Endothelial cell of umbilical vein (primary cell): ENCODE results near the gene SYNPO. TPM values are rescaled to one million over a fixed set of nuclear protein-coding genes. Genes with fewer than 3 reads are reported as not detected.

Source experiments
- BruUV-seq: library from RNA; stranded (reverse); fragments of 400-500 nt; replicated peaks from 2 replicates; lab custom pipeline; 2021; lab: Mats Ljungman, UMichigan
- CTCF ChIA-PET: fragments of 300-600, 350-600 bp; sonication (Branson Sonifier 250); formaldehyde crosslinking; loops from one replicate; lab custom pipeline; 2021; ENCODE audit warnings: antibody characterized with exemption, inconsistent platforms; lab: Charles Lee
- POLR2A ChIA-PET: fragments of 300-600, 350-600 bp; sonication (Branson Sonifier 250); formaldehyde crosslinking; loops from one replicate; lab custom pipeline; 2021; ENCODE audit warnings: antibody characterized with exemption, inconsistent platforms; lab: Charles Lee
- DNase-seq: peaks from one replicate; pipeline ENCODE4 v3.0.0-alpha.2; 2011; ENCODE audit warnings: low read depth, low spot score
- FAIRE-seq: peaks from 2 replicates; lab custom pipeline; 2011; peaks lifted over from hg19 to GRCh38; lab: Jason Lieb, UNC
- H2AFZ ChIP-seq: 2 replicates; pipeline ENCODE4 v1.6.0; 2012; ENCODE audit warnings: low read depth, low read length, control low read depth, inconsistent platforms
- H3K27ac ChIP-seq: 2 replicates; pipeline ENCODE4 v1.5.1; 2011; ENCODE audit warnings: low read depth, mild to moderate bottlenecking, control low read depth, low read length, moderate library complexity; ENCODE audit not compliant: insufficient read depth
- H3K27me3 ChIP-seq, 2 experiments: 2 replicates each; pipeline versions ENCODE4 v1.6.0 to v1.6.1; 2011; ENCODE audit warnings: low read length in 2 of 2, mixed read lengths in 1 of 2; ENCODE audit not compliant: control insufficient read depth in 2 of 2, insufficient read depth in 2 of 2
- H3K36me3 ChIP-seq, 2 experiments: 2 replicates in 1 of 2; 3 replicates in 1 of 2; pipeline ENCODE4 v1.5.1; 2011; ENCODE audit warnings: low read length in 2 of 2, mild to moderate bottlenecking in 1 of 2, moderate library complexity in 1 of 2; ENCODE audit not compliant: control insufficient read depth in 2 of 2, insufficient read depth in 2 of 2; ENCODE audit errors: extremely low read depth in 1 of 2
- H3K4me1 ChIP-seq: 3 replicates; pipeline ENCODE4 v1.5.1; 2011; ENCODE audit warnings: mild to moderate bottlenecking, low read length; ENCODE audit not compliant: control insufficient read depth, insufficient read depth; ENCODE audit errors: extremely low read depth
- H3K4me2 ChIP-seq: 2 replicates; pipeline ENCODE4 v1.6.1; 2011; ENCODE audit warnings: low read length, control low read depth, mixed read lengths; ENCODE audit not compliant: insufficient read depth
- H3K4me3 ChIP-seq, 3 experiments: fragments of 200-600 bp in 1 of 3; sonication (generic), shearing (Covaris generic) in 1 of 3; replicated peaks in 1 of 3; 2 replicates each; pipeline ENCODE4 v1.5.1; 2011 to 2016; ENCODE audit warnings: control low read depth in 3 of 3, low read length in 3 of 3, mild to moderate bottlenecking in 2 of 3, inconsistent platforms in 1 of 3, low read depth in 1 of 3, moderate library complexity in 1 of 3; ENCODE audit not compliant: insufficient read depth in 1 of 3
- H3K79me2 ChIP-seq: 2 replicates; pipeline ENCODE4 v1.6.0; 2012; ENCODE audit warnings: low read length, inconsistent platforms; ENCODE audit not compliant: control insufficient read depth, insufficient read depth
- H3K9ac ChIP-seq: replicated peaks from 2 replicates; pipeline ENCODE3; 2011; ENCODE audit warnings: low read length, control low read depth; ENCODE audit not compliant: insufficient read depth; ENCODE audit errors: extremely low read depth
- H3K9me1 ChIP-seq: replicated peaks from 3 replicates; pipeline ENCODE4 v1.6.0; 2011; ENCODE audit warnings: mild to moderate bottlenecking, low read length; ENCODE audit not compliant: control insufficient read depth, insufficient read depth; ENCODE audit errors: extremely low read depth
- H3K9me3 ChIP-seq: replicated peaks from 2 replicates; pipeline ENCODE4 v1.5.1; 2012; ENCODE audit warnings: low read length, inconsistent platforms; ENCODE audit not compliant: control insufficient read depth, insufficient read depth
- H4K20me1 ChIP-seq: replicated peaks from 2 replicates; pipeline ENCODE3; 2011; ENCODE audit warnings: mild to moderate bottlenecking, low read length; ENCODE audit not compliant: control insufficient read depth, insufficient read depth; ENCODE audit errors: extremely low read depth
- FOS ChIP-seq: IDR thresholded peaks from 2 replicates; pipeline ENCODE4 v1.6.1; 2011; ENCODE audit warnings: mild to moderate bottlenecking, low read length, moderate library complexity, borderline replicate concordance; ENCODE audit not compliant: insufficient read depth
- GATA2 ChIP-seq: IDR thresholded peaks from 2 replicates; pipeline ENCODE4 v1.7.0; 2011; ENCODE audit warnings: low read depth, mild to moderate bottlenecking, moderate library complexity, mixed read lengths, low read length; ENCODE audit not compliant: insufficient read length, insufficient read depth
- JUN ChIP-seq: IDR thresholded peaks from 2 replicates; pipeline ENCODE4 v1.6.1; 2011; ENCODE audit warnings: borderline replicate concordance, low read depth; ENCODE audit not compliant: insufficient read length, insufficient read depth
- MYC ChIP-seq: IDR thresholded peaks from one replicate; pipeline ENCODE4 v1.6.1; 2011; ENCODE audit warnings: mild to moderate bottlenecking, low read depth, low read length
- POLR2A ChIP-seq: IDR thresholded peaks from 2 replicates; pipeline ENCODE4 v1.6.1; 2012; ENCODE audit warnings: low read depth, mild to moderate bottlenecking, control low read depth, low read length
- POLR2AphosphoS5 ChIP-seq: IDR thresholded peaks from 2 replicates; pipeline ENCODE4 v1.6.1; 2012; ENCODE audit warnings: low read depth, mild to moderate bottlenecking, control low read depth, low read length, moderate library complexity; ENCODE audit not compliant: insufficient read depth
- dilution Hi-C: fragments of 300-500 bp; cut with MboI; formaldehyde crosslinking; loops from one replicate; pipeline ENCODE4 v1.15.0; 2019; ENCODE audit warnings: low sequenced_read_pairs; ENCODE audit not compliant: extremely low pct_ligation_motif_present
- intact Hi-C: fragments of 100-400 bp; cut with micrococcal nuclease; formaldehyde crosslinking; loops from one replicate; pipeline ENCODE4 v1.10.0; 2022
- polyA plus RNA-seq, 4 experiments: library from polyadenylated mRNA; depleted of rRNA in 3 of 4; stranded (reverse) in 3 of 4; unstranded in 1 of 4; fragments of >200 nt; gene quantifications; 2 replicates each; pipeline versions ENCODE4 v1.2.1 to v1.2.3, GENCODE V29; 2011 to 2012; ENCODE audit warnings: missing spikeins in 1 of 4
- total RNA-seq: library from RNA; stranded (reverse); gene quantifications from 2 replicates; pipeline ENCODE4 v1.2.3, GENCODE V29; 2021
- TF ChIP-seq, protein P1 (sequence below): IDR thresholded peaks from 2 replicates; pipeline ENCODE4 v1.6.1; 2011; ENCODE audit not compliant: insufficient read depth, insufficient read length

Gene SYNPO
- total and polyA plus RNA-seq, 2 donors (not counting 3 experiments of a cell fraction or from before 2014, with no cell fraction given), result 68.4 to 121 TPM

DNA sequence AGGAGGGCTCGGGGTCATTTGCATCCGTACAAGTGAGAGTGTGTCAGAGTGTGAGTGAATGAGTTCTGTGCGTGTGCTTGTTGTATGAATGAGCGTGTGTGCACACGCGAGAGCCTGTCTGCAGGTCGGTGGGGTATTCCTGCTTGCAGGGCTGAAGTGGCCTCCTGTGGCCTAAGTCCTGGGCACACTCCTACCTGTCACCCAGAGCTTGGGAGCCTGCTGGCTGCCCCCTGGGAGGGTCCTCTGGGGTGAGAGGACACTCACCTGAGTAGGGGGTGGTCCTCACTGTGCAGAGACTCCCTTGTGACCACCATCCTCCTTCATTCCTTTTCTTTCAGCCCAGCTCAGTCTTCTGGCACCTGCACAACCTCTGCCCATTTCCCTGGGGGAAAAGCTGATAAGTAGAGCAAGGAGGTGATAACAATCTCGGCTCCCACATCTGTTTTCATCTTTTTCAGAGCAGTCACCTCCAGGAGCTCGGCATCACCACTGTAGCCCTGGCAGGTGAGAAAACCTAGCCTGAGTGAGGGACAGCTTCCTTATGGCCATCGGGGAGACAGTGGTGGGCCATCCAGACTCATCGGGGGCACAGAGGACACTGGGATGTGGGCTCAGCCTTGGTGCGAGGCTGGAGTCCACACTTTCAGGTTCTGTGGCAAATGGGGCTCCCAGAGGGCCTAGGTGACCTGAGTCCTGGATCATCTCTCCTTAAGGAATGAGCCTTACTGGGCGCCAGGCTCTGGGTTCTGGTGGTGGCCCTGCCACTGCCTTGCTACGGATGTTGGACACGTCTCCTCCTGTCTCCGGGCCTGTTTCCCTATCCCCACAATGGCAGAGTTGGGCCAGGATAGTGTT is 38.7 kb upstream of the SYNPO start:
- Histone ChIP-seq H3K9me1 (no peaks in the 10 kb centered on the region), H3K4me2 (no peak overlapping the region), H3K36me3 (no peaks in the 10 kb centered on the region), H3K27ac (no peak overlapping the region), H3K9me3 (no peaks in the 10 kb centered on the region), H2AFZ (no peak overlapping the region), H3K79me2 (no peaks in the 10 kb centered on the region), H4K20me1 (no peaks in the 10 kb centered on the region), H3K9ac (no peak overlapping the region), H3K4me3 (peak overlapping the region in 1 of 3 experiments; percentile 34), H3K27me3 (no peaks in the 10 kb centered on the region), H3K4me1 (peaks cover 22% of the 10 kb centered on the region)
- intact Hi-C loops, result loop anchor here (2.0 kb wide), 1 partner anchor 17 kb away; no protein-coding TSS in a partner anchor
- CTCF ChIA-PET, result interaction anchor here (1.1 kb wide), 1 partner anchor 52 kb away, joined by 3 read pairs; no protein-coding TSS in a partner anchor
- TF ChIP-seq FOS (no peak), GATA2 (no peak), JUN (no peak), POLR2A (no peak), POLR2AphosphoS5 (no peak), MYC (no peak)
- TF ChIP-seq, protein P1, sequence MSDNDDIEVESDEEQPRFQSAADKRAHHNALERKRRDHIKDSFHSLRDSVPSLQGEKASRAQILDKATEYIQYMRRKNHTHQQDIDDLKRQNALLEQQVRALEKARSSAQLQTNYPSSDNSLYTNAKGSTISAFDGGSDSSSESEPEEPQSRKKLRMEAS, result no peak
- DNase-seq, result no peak
- POLR2A ChIA-PET, result no interaction called here
- dilution Hi-C loops, result no loop called here
- no TSS peak for BruUV-seq
- FAIRE-seq, result no peak
